ENCODE data around the gene KLK7.
"Not testable (repeated sequence)": the region's sequence is repeated elsewhere in the genome, so short reads cannot be mapped to it uniquely, and the experiment has no call there.

KLK7 gene

GRCh38 chr19:51000426-51000825 lies 16.7 kb upstream of the KLK7 start:
- TF ChIP-seq CTCF (IDR thresholded peaks at IDR 0.05; ENCODE audit: low read depth, low read length, missing control alignments), result no peak
- no peak overlapping the region for H3K4me3 ChIP-seq (ENCODE audit: low read depth, low read length)
- no peak for DNase-seq (ENCODE audit: low read depth)
- in situ Hi-C loops (cut with HindIII; ENCODE audit: low sequenced_read_pairs), result no loop called here

- no peak overlapping the region for H3K4me3 ChIP-seq (ENCODE audit: low read depth, low read length)
- in situ Hi-C loops (cut with HindIII; ENCODE audit: low sequenced_read_pairs), result no loop called here
- no peak for TF ChIP-seq CTCF (IDR thresholded peaks at IDR 0.05; ENCODE audit: low read depth, low read length, missing control alignments)
Measured at GRCh38 chr19:50998686-50999085, 15.0 kb upstream of the KLK7 start.

GRCh38 chr19:50998061-50998460 lies 14.3 kb upstream of the KLK7 start:
- H3K4me3 ChIP-seq (ENCODE audit: low read depth, low read length), result no peak overlapping the region
- no peak for TF ChIP-seq CTCF (IDR thresholded peaks at IDR 0.05; ENCODE audit: low read depth, low read length, missing control alignments)
- in situ Hi-C loops (cut with HindIII; ENCODE audit: low sequenced_read_pairs), result no loop called here
- DNase-seq (ENCODE audit: low read depth), result no peak

More at GRCh38 chr19:50998686-50999085, 15.0 kb upstream of the KLK7 start:
- DNase-seq (ENCODE audit: low read depth), result no peak

- H3K4me3 ChIP-seq (ENCODE audit: low read depth, low read length), result no peak overlapping the region
- in situ Hi-C loops (cut with HindIII; ENCODE audit: low sequenced_read_pairs), result no loop called here
- DNase-seq (ENCODE audit: low read depth), result no peak
- TF ChIP-seq CTCF (IDR thresholded peaks at IDR 0.05; ENCODE audit: low read depth, low read length, missing control alignments), result no peak
Measured at GRCh38 chr19:50994129-50994528, 10.4 kb upstream of the KLK7 start.

GRCh38 chr19:50992666-50993035 lies 8.9 kb upstream of the KLK7 start:
- no peak for TF ChIP-seq CTCF (IDR thresholded peaks at IDR 0.05; ENCODE audit: low read depth, low read length, missing control alignments)
- no peak overlapping the region for H3K4me3 ChIP-seq (ENCODE audit: low read depth, low read length)
- no peak for DNase-seq (ENCODE audit: low read depth)
- in situ Hi-C loops (cut with HindIII; ENCODE audit: low sequenced_read_pairs), result no loop called here

GRCh38 chr19:50984416-50984815 lies 699 bp upstream of the KLK7 start:
- H3K4me3 ChIP-seq (ENCODE audit: low read depth, low read length); in situ Hi-C loops (cut with HindIII; ENCODE audit: low sequenced_read_pairs); DNase-seq (ENCODE audit: low read depth): not testable (repeated sequence)

GRCh38 chr19:50982186-50982585 lies 1.5 kb downstream of the KLK7 start:
- in situ Hi-C loops (cut with HindIII; ENCODE audit: low sequenced_read_pairs), result no loop called here
- DNase-seq (ENCODE audit: low read depth), result no peak
- no peak for TF ChIP-seq CTCF (IDR thresholded peaks at IDR 0.05; ENCODE audit: low read depth, low read length, missing control alignments)
- H3K4me3 ChIP-seq (ENCODE audit: low read depth, low read length), result no peak overlapping the region

All from astrocyte of the cerebellum (primary cell).